ENCODE data around the gene HPCA. TPM values are rescaled to one million over a fixed set of nuclear protein-coding genes. Genes with fewer than 3 reads are reported as not detected.
A peak's percentile ranks its signal among the peaks of the same experiment; 100 is the strongest.

The HPCA gene
- total and polyA plus RNA-seq, 2 of the 13 experiments (the other 11 are each of a cell fraction or from before 2014, with no cell fraction given), result not detected

DNA sequence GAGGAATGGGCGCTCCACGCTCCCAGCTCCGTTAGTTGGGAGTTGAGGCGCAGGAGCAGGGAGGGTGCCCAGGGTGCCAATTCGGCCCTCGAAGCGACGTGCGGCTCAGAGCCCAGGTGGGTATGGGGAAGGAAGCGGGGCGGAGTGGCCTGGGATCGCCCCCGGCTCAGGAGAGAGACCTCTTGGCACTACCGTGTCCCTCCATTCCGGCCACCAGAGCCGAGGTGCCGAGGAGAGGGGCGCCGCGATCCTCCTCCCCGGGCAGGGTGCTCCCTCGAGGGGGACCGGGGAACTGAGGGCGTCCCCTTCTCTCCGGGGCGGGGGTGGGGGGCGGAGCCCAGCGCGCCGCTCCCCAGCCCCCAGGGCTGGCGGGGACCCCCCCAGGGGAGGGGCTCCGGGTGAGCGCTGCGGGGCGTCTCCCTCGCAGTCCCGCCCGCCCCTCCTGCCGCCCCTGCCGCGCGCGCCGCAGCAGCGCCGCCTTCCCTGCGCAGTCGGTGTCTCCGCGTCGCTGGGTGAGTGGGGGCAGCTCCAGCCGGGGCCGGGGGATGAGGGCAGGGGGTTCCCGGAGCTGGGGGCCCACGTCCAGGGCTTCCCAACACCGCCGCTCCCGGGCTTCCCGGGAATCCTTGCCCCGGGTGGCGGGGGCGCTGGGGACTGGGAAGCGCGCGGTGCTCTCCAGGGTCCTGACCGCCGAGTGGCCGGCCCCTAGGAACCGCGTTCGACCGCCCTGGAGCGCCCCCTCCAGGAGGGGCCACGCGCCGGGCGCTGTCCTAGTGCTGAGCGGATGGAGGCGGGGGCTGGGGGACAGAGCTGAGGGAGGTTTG is at the start of gene HPCA (continued):
- TF ChIP-seq, protein P1, sequence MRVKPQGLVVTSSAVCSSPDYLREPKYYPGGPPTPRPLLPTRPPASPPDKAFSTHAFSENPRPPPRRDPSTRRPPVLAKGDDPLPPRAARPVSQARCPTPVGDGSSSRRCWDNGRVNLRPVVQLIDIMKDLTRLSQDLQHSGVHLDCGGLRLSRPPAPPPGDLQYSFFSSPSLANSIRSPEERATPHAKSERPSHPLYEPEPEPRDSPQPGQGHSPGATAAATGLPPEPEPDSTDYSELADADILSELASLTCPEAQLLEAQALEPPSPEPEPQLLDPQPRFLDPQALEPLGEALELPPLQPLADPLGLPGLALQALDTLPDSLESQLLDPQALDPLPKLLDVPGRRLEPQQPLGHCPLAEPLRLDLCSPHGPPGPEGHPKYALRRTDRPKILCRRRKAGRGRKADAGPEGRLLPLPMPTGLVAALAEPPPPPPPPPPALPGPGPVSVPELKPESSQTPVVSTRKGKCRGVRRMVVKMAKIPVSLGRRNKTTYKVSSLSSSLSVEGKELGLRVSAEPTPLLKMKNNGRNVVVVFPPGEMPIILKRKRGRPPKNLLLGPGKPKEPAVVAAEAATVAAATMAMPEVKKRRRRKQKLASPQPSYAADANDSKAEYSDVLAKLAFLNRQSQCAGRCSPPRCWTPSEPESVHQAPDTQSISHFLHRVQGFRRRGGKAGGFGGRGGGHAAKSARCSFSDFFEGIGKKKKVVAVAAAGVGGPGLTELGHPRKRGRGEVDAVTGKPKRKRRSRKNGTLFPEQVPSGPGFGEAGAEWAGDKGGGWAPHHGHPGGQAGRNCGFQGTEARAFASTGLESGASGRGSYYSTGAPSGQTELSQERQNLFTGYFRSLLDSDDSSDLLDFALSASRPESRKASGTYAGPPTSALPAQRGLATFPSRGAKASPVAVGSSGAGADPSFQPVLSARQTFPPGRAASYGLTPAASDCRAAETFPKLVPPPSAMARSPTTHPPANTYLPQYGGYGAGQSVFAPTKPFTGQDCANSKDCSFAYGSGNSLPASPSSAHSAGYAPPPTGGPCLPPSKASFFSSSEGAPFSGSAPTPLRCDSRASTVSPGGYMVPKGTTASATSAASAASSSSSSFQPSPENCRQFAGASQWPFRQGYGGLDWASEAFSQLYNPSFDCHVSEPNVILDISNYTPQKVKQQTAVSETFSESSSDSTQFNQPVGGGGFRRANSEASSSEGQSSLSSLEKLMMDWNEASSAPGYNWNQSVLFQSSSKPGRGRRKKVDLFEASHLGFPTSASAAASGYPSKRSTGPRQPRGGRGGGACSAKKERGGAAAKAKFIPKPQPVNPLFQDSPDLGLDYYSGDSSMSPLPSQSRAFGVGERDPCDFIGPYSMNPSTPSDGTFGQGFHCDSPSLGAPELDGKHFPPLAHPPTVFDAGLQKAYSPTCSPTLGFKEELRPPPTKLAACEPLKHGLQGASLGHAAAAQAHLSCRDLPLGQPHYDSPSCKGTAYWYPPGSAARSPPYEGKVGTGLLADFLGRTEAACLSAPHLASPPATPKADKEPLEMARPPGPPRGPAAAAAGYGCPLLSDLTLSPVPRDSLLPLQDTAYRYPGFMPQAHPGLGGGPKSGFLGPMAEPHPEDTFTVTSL (CRISPR knock-in tag; IDR thresholded peaks at IDR 0.05; ENCODE audit: borderline replicate concordance), result no peak
- TF ChIP-seq HOXA3 (CRISPR knock-in tag; IDR thresholded peaks at IDR 0.05) (peak; percentile 78), FOXJ3 (CRISPR knock-in tag; IDR thresholded peaks at IDR 0.05; ENCODE audit: borderline replicate concordance) (no peak), NFE2L2 (IDR thresholded peaks at IDR 0.05; ENCODE audit: low read length) (no peak), IRX3 (CRISPR knock-in tag; IDR thresholded peaks at IDR 0.05; ENCODE audit: borderline replicate concordance, low read depth) (peak; percentile 99), HOXA7 (CRISPR knock-in tag; IDR thresholded peaks at IDR 0.05) (peak; percentile 87), SP4 (CRISPR knock-in tag; IDR thresholded peaks at IDR 0.05) (peak; percentile 81), ZBTB42 (CRISPR knock-in tag; IDR thresholded peaks at IDR 0.05) (peak; percentile 92; the same call in 1 of the 2 replicates), ERF (CRISPR knock-in tag; IDR thresholded peaks at IDR 0.05) (peak; percentile 99), STAT5B (CRISPR knock-in tag; IDR thresholded peaks at IDR 0.05) (peak; percentile 99), POGZ (CRISPR knock-in tag; IDR thresholded peaks at IDR 0.05) (no peak), POLR2A (IDR thresholded peaks at IDR 0.05; ENCODE audit: insufficient read depth in 1 of 2, low read depth in 2 of 2, low read length in 2 of 2) (no peak), ZNF781 (CRISPR knock-in tag; IDR thresholded peaks at IDR 0.05; ENCODE audit: borderline replicate concordance, not compliant biosample characterization) (peak; percentile 98), NFRKB (IDR thresholded peaks at IDR 0.05) (no peak), SOX5 (CRISPR knock-in tag; IDR thresholded peaks at IDR 0.05; ENCODE audit: borderline replicate concordance) (peak; percentile 63; the same call in 1 of the 2 replicates), KDM1A (CRISPR knock-in tag; IDR thresholded peaks at IDR 0.05) (peak; percentile 79), ETV5 (CRISPR knock-in tag; IDR thresholded peaks at IDR 0.05; ENCODE audit: borderline replicate concordance) (peak; percentile 78), SNAI1 (CRISPR knock-in tag; IDR thresholded peaks at IDR 0.05; ENCODE audit: borderline replicate concordance) (peak; percentile 99), CBX1 (IDR thresholded peaks at IDR 0.05; ENCODE audit: low read depth) (no peak), ZFP36 (IDR thresholded peaks at IDR 0.05; ENCODE audit: borderline replicate concordance, low read depth, low read length, partially characterized antibody) (peak; percentile 13)
- TF ChIP-seq, protein P2, sequence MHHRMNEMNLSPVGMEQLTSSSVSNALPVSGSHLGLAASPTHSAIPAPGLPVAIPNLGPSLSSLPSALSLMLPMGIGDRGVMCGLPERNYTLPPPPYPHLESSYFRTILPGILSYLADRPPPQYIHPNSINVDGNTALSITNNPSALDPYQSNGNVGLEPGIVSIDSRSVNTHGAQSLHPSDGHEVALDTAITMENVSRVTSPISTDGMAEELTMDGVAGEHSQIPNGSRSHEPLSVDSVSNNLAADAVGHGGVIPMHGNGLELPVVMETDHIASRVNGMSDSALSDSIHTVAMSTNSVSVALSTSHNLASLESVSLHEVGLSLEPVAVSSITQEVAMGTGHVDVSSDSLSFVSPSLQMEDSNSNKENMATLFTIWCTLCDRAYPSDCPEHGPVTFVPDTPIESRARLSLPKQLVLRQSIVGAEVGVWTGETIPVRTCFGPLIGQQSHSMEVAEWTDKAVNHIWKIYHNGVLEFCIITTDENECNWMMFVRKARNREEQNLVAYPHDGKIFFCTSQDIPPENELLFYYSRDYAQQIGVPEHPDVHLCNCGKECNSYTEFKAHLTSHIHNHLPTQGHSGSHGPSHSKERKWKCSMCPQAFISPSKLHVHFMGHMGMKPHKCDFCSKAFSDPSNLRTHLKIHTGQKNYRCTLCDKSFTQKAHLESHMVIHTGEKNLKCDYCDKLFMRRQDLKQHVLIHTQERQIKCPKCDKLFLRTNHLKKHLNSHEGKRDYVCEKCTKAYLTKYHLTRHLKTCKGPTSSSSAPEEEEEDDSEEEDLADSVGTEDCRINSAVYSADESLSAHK (CRISPR knock-in tag; IDR thresholded peaks at IDR 0.05; ENCODE audit: borderline replicate concordance), result peak; percentile 94
- TF ChIP-seq, protein P3, sequence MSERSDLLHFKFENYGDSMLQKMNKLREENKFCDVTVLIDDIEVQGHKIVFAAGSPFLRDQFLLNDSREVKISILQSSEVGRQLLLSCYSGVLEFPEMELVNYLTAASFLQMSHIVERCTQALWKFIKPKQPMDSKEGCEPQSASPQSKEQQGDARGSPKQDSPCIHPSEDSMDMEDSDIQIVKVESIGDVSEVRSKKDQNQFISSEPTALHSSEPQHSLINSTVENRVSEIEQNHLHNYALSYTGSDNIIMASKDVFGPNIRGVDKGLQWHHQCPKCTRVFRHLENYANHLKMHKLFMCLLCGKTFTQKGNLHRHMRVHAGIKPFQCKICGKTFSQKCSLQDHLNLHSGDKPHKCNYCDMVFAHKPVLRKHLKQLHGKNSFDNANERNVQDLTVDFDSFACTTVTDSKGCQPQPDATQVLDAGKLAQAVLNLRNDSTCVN (CRISPR knock-in tag; IDR thresholded peaks at IDR 0.05; ENCODE audit: borderline replicate concordance), result peak; percentile 95
